Hepatocyte (in vitro differentiated cells): Measurements from ENCODE around the gene SPATS2. TPM values are rescaled to one million over a fixed set of nuclear protein-coding genes. Genes with fewer than 3 reads are reported as not detected.

ENCODE experiments used
- DNase-seq: peaks from one replicate; pipeline ENCODE4 v3.0.0-alpha.2; 2016; ENCODE audit warnings: low spot score
- H2AFZ ChIP-seq: fragments of 200-600 bp; sonication (generic); 2 replicates; pipeline ENCODE4 v1.6.0; 2016; ENCODE audit warnings: antibody characterized with exemption, mild to moderate bottlenecking
- H3K27ac ChIP-seq: fragments of 200-600 bp; sonication (generic); 2 replicates; pipeline ENCODE4 v1.5.1; 2016; ENCODE audit warnings: mild to moderate bottlenecking
- H3K27me3 ChIP-seq: fragments of 200-600 bp; sonication (generic); 2 replicates; pipeline ENCODE4 v1.6.1; 2016
- H3K36me3 ChIP-seq: fragments of 200-600 bp; sonication (generic); replicated peaks from 2 replicates; pipeline ENCODE4 v1.5.1; 2016; ENCODE audit warnings: low read depth; ENCODE audit not compliant: insufficient read depth
- H3K4me1 ChIP-seq: fragments of 200-600 bp; sonication (generic); 2 replicates; pipeline ENCODE4 v1.5.1; 2016; ENCODE audit warnings: mild to moderate bottlenecking, moderate library complexity; ENCODE audit not compliant: insufficient read depth
- H3K4me2 ChIP-seq: fragments of 200-600 bp; sonication (generic); 2 replicates; pipeline ENCODE4 v1.6.0; 2016
- H3K4me3 ChIP-seq: fragments of 200-600 bp; sonication (generic); 2 replicates; pipeline ENCODE4 v1.5.1; 2016; ENCODE audit warnings: mild to moderate bottlenecking
- H3K79me2 ChIP-seq: fragments of 200-600 bp; sonication (generic); 2 replicates; pipeline ENCODE4 v1.6.0; 2017; ENCODE audit warnings: mild to moderate bottlenecking
- H3K9me2 ChIP-seq: fragments of 200-600 bp; sonication (generic); replicated peaks from 2 replicates; pipeline ENCODE4 v1.6.0; 2017; ENCODE audit warnings: mild to moderate bottlenecking; ENCODE audit not compliant: insufficient read depth
- H3K9me3 ChIP-seq: fragments of 200-600 bp; sonication (generic); 2 replicates; pipeline ENCODE4 v1.5.1; 2016; ENCODE audit warnings: low read depth, mild to moderate bottlenecking
- H4K20me1 ChIP-seq: fragments of 200-600 bp; sonication (generic); 2 replicates; pipeline ENCODE4 v1.6.0; 2016; ENCODE audit warnings: mild to moderate bottlenecking; ENCODE audit not compliant: insufficient read depth, poor library complexity, severe bottlenecking
- EZH2 ChIP-seq: fragments of 200-600 bp; sonication (generic); IDR thresholded peaks from 2 replicates; pipeline ENCODE4 v1.6.1; 2016; ENCODE audit warnings: antibody characterized with exemption, mild to moderate bottlenecking, borderline replicate concordance
- EZH2phosphoT487 ChIP-seq: fragments of 200-600 bp; sonication (generic); IDR thresholded peaks from one replicate; pipeline ENCODE4 v1.6.1; 2018; ENCODE audit warnings: antibody characterized with exemption, mild to moderate bottlenecking, low read depth, moderate library complexity; ENCODE audit not compliant: unreplicated experiment, severe bottlenecking
- WGBS: methylation state at CpG from one replicate; pipeline ENCODE4 v1.1.6; 2016; ENCODE audit warnings: low lambda C conversion rate; ENCODE audit errors: missing lambda C conversion rate; 5-methylcytosine and 5-hydroxymethylcytosine counted together
- polyA plus RNA-seq: library from polyadenylated mRNA; unstranded; fragments of >200 nt; fragmentation: Nextera tagmentation; extraction: Ambion mirVana; gene quantifications from 2 replicates; pipeline ENCODE4 v1.2.1, GENCODE V29; 2016
- total RNA-seq: library from RNA; depleted of rRNA; stranded (reverse); fragments of >200 nt; gene quantifications from 2 replicates; pipeline ENCODE4 v1.2.3, GENCODE V29; 2014
- TF ChIP-seq, protein P1 (sequence below): fragments of 200-600 bp; sonication (generic); IDR thresholded peaks from 2 replicates; pipeline ENCODE4 v1.5.1; 2016; ENCODE audit warnings: antibody characterized with exemption, mild to moderate bottlenecking; ENCODE audit not compliant: poor library complexity

The SPATS2 gene
- total and polyA plus RNA-seq, 2 experiments from 2014 or later = 24.9 to 39.8 TPM

DNA sequence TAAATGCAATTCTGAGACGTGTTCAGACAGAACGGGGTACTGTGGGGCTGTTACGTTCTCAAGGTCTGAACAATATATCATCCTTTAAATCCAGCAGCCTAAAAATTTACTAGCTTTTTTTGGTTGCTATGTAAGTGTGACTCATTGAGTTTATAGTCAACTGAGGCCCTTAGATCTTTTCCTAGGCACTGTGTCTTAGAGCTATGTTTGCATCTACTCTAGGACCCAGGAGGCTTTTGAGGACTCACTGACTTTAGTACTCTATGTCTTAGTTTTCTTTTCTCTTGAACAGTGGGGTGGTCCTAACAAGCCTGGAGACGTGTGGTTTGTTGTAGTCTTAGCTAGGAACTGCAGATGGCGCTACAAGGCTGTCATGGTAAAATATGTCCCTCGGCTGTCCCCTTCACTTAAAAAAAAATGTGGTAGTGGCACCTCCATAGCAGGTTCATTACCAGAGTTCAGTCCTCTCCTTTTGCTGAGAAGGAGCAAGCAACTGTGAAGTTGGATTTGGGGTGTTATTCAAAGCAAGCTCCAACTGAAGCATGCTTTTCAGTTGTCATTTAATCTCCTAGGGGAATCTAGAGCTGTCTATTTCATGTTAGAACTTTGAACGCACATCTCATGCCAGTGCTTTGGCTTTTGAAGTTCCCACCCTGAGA lies 8.7 kb upstream of the SPATS2 start:
- DNase-seq = peak; percentile 75
- H3K27ac ChIP-seq = no peak overlapping the region
- no peaks in the 10 kb centered on the region for H3K79me2 ChIP-seq
- WGBS = 24% methylated on average over 7 of the region's 7 CpGs
- no peaks in the 10 kb centered on the region for H3K9me2 ChIP-seq
- H3K4me3 ChIP-seq = no peak overlapping the region
- peak overlapping the region; percentile 6 for H3K4me2 ChIP-seq
- TF ChIP-seq, protein P1, sequence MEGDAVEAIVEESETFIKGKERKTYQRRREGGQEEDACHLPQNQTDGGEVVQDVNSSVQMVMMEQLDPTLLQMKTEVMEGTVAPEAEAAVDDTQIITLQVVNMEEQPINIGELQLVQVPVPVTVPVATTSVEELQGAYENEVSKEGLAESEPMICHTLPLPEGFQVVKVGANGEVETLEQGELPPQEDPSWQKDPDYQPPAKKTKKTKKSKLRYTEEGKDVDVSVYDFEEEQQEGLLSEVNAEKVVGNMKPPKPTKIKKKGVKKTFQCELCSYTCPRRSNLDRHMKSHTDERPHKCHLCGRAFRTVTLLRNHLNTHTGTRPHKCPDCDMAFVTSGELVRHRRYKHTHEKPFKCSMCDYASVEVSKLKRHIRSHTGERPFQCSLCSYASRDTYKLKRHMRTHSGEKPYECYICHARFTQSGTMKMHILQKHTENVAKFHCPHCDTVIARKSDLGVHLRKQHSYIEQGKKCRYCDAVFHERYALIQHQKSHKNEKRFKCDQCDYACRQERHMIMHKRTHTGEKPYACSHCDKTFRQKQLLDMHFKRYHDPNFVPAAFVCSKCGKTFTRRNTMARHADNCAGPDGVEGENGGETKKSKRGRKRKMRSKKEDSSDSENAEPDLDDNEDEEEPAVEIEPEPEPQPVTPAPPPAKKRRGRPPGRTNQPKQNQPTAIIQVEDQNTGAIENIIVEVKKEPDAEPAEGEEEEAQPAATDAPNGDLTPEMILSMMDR = peak; percentile 81
- TF ChIP-seq EZH2phosphoT487 (no peak), EZH2 (no peak)
- no peaks in the 10 kb centered on the region for H3K27me3 ChIP-seq
- H3K36me3 ChIP-seq = no peaks in the 10 kb centered on the region
- peaks cover 6% of the 10 kb centered on the region for H3K4me1 ChIP-seq
- H3K9me3 ChIP-seq = no peaks in the 10 kb centered on the region
- H4K20me1 ChIP-seq = no peaks in the 10 kb centered on the region
- H2AFZ ChIP-seq = no peak overlapping the region

DNA sequence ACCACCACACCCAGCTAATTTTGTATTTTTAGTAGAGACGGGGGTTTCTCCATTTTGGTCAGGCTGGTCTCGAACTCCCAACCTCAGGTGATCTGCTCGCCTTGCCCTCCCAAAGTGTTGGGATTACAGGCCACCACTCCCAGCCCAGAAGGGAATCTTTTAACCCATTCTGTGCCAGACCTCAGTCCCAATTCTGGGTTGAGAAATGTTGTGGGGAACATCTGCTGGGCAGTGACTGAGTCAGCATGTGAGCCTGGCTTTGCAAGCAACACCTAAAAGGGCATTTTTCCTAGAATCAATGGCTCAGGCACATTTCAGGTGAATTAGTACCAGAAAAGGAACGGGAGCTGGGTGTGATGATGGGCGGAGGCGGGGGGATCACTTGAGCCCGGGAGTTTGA lies 7.6 kb upstream of the SPATS2 start:
- H3K36me3 ChIP-seq = no peaks in the 10 kb centered on the region
- 85% methylated on average over 7 of the region's 7 CpGs for WGBS

DNA sequence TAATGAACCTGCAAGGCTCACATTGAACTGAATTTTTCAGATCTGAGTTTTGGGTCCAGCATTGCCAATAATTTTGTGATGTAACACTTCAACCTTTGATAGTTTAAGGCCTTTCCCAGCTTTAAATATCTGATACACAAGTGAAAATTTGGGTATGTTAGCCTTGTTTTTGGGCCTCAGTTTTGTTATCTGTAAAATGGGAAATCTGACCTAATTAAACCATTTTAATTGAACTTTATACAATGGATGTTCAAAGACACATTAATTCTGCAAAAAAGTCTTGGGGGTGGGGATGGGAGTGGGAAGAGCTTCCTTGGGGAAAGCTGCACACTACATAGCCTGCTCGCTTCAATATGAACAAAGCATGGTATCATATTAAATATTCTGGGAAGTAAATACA lies 5.2 kb upstream of the SPATS2 start:
- no peaks in the 10 kb centered on the region for H3K36me3 ChIP-seq
- WGBS = 95% methylated on average over 1 of the region's 1 CpG
- no peak for DNase-seq
- H2AFZ ChIP-seq = no peak overlapping the region
- TF ChIP-seq EZH2 (no peak), EZH2phosphoT487 (no peak)
- TF ChIP-seq, protein P1 = no peak
- no peaks in the 10 kb centered on the region for H3K9me2 ChIP-seq
- H3K4me3 ChIP-seq = no peak overlapping the region
- H3K79me2 ChIP-seq = no peaks in the 10 kb centered on the region
- H3K27me3 ChIP-seq = no peaks in the 10 kb centered on the region
- peaks cover 12% of the 10 kb centered on the region for H3K4me1 ChIP-seq
- H4K20me1 ChIP-seq = no peaks in the 10 kb centered on the region
- no peaks in the 10 kb centered on the region for H3K9me3 ChIP-seq
- H3K27ac ChIP-seq = no peak overlapping the region
- no peak overlapping the region for H3K4me2 ChIP-seq

More for the DNA sequence above, 7.6 kb upstream of the SPATS2 start:
- Histone ChIP-seq H3K27me3 (no peaks in the 10 kb centered on the region), H3K9me3 (no peaks in the 10 kb centered on the region), H3K27ac (no peak overlapping the region), H3K79me2 (no peaks in the 10 kb centered on the region), H2AFZ (no peak overlapping the region), H3K9me2 (no peaks in the 10 kb centered on the region), H3K4me3 (no peak overlapping the region), H3K4me2 (no peak overlapping the region), H3K4me1 (peaks cover 6% of the 10 kb centered on the region), H4K20me1 (no peaks in the 10 kb centered on the region)
- no peak for TF ChIP-seq EZH2phosphoT487
- no peak for TF ChIP-seq EZH2
- TF ChIP-seq, protein P1 = no peak
- no peak for DNase-seq
